Putamen (tissue), 1 donor: Measurements from ENCODE around the gene KLHL22.
"Not testable (repeated sequence)": the region's sequence is repeated elsewhere in the genome, so short reads cannot be mapped to it uniquely, and the experiment has no call there.

Source experiments
- DNase-seq: peaks from one replicate; pipeline ENCODE4 v3.0.0-alpha.2; 2016; ENCODE audit warnings: low spot score

KLHL22 gene, protein sequence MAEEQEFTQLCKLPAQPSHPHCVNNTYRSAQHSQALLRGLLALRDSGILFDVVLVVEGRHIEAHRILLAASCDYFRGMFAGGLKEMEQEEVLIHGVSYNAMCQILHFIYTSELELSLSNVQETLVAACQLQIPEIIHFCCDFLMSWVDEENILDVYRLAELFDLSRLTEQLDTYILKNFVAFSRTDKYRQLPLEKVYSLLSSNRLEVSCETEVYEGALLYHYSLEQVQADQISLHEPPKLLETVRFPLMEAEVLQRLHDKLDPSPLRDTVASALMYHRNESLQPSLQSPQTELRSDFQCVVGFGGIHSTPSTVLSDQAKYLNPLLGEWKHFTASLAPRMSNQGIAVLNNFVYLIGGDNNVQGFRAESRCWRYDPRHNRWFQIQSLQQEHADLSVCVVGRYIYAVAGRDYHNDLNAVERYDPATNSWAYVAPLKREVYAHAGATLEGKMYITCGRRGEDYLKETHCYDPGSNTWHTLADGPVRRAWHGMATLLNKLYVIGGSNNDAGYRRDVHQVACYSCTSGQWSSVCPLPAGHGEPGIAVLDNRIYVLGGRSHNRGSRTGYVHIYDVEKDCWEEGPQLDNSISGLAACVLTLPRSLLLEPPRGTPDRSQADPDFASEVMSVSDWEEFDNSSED

DNA sequence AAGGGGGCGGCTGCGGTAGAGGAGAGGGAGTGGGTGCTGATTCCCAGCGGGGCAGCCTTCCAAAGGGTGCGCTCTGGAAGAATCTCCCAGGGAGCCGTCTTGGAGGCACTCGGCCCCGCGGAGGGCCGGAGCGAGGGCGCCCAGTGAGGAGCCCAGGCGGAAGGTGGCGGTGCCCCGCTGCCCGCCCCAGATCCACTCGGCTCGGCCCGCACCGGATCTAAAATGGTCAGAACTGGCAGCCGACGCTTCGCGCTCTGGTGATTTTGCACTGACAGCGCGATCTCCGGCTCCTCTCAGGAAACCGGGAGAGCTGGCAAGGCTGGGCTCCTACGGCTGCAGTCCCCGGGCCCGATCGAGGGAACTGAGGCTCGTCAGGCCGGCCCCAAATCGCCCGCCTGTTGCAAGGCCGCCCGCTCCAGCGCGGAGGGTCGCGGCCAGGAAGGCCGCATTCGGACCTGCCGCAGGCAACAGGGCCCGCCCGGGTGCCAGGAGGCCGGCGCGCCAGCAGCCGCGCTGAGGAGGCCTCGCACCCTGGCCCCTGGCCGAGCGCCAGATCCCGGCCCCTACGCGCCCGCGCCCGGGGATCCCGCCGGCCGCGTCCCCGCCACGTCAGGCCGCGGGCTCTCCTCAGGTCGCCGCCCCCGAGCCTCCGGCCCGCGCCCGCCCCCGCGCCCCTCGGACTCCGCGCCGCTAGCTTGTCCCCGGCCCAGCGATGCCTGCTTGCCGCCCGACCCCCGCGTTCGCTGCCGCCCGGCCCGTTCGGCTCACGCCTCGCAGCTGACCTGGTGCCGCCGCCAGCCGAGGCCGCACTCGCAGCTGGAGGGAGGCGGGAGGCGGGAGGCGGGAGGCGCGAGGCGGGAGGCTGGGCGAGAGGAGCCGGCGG, at the start of gene KLHL22:
TSS of gene KLHL22 (minus strand) at position 818 of the 883 bp plus-strand sequence. CDS start 6,584 bp downstream, outside the sequence.
- peak; percentile 37 for DNase-seq

DNA sequence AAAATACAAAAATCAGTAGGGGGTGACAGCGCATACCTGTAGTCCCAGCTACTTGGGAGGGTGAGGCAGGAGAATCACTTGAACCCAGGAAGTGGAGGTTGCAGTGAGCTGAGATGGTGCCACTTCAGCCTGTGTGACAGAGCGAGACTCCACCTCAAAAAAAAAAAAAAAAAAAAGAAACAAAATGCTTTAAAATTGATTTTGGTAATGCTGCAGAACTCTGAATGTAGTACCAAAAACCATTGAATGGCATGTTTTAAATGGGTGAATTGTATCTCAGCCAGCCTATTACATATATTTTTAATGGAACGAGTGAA, 49.7 kb upstream of the KLHL22 start:
- DNase-seq, result not testable (repeated sequence)

DNA sequence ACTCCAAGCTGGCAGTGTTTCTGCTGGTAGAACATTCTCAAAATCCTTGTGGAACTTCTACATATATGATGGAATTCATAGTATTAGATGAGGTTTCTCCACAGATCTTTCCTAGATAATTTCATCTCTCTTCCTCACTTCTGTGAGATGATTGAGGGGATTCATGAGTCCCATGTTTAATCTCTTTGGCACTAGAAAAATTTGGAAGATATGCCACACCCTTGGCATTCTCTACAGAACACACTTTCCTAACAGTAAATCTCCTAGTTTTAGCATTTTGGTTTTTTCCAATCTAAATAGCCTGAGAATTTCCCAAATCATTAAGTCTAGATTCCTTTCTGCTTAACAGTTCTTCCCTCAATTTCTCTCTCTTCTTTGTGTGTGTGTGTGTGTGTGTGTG, 47.1 kb upstream of the KLHL22 start:
- no peak for DNase-seq

GRCh38 chr22:20542055-20542454, 46.5 kb upstream of the KLHL22 start:
- DNase-seq, result no peak

GRCh38 chr22:20538875-20539274, 43.3 kb upstream of the KLHL22 start:
- not testable (repeated sequence) for DNase-seq

DNA sequence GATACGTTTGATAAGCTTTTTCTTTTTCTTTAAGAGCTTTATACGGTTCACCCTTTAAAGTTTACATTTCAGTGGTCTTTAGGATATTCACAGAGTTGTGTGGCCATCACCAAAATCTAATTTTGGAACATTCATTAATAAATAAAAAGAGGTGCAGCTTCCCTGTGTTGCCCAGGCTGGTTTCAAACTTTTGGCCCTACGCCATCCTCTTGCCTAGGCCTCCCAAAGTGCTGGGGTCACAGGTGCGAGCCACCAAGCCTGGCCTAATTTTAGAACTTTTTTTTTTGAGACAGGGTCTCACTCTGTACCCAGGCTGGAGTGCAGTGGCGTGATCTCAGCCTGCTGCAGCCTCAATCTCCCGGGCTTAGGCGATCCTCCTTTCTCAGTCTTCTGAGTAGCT, 42.4 kb upstream of the KLHL22 start:
- no peak for DNase-seq

DNA sequence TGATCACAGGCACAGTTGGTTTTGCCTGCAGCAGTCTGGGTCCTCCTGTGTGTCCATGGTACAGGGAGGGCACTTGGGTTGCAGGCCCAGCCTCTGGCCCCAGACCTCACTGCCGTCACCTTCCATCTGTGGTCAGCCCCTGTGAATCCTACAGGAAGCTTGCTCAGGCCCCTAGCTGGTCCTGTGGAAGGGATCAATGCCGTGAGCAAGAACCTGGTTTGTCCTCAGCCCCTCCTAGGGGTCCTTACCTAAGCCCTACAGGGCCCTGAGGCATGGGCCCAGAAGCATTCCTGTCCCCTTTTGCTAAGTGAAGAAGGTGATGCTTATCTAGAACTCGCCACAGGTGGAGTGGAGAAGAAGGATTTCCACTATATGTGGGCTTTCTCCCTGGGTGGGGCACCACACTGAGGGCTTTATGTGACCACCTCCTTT, 41.7 kb upstream of the KLHL22 start:
- no peak for DNase-seq

DNA sequence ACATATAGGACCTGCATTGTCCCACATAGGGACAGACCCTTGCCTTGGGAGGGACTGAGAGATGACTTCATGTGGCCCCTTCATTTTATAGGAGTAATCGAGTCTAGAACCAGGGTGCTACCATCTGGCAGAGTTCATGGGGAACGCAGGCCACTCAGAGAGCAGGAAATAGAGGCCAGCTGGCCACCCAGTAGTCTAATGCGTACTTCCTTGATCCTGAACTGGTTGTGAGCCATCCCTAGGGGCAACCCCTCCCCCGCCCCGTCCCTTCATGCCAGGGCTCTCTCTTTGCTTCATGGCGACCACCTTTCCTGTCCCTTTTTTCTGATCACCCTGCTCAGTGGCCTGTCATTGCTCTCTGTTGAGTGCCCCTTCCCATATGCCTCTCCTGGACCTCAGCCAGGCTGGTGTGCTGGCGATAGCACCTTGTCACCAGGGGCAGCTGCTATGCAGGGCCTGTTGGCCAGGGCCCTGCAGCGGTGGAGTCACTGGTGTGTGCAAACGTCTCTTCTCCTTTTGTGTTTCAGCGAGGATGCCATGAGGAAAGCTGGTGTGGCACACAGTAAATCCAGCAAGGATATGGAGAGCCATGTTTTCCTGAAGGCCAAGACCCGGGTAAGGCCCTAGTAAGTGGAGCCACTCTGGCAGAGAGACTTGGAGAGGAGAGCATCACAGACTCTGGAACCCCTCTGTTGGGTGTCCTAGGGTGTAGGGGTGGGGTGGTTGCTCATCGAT, 41.2 kb upstream of the KLHL22 start:
- no peak for DNase-seq

DNA sequence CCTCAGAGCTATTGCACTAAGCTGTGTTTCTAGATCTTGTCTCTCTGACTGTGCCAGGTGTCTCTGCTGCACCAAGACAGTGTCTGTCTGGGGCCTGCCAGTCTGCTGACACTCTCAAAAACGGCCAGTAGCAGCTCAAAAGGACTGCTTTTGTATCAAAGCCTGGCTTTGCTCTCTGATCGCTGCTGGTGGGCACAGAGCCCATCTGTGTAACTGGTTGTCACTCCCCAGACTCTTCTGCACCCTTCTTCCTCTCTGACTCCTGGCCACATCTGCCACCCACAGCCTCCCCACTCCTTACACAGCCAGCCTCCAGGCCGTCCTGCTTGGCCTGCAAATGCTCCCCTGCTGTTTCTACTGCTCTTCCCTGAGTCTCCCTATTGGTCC, 38.3 kb upstream of the KLHL22 start:
- DNase-seq, result peak; percentile 39

GRCh38 chr22:20533095-20533878, 37.7 kb upstream of the KLHL22 start:
- no peak for DNase-seq

GRCh38 chr22:20532256-20532993, 36.8 kb upstream of the KLHL22 start:
- no peak for DNase-seq

DNA sequence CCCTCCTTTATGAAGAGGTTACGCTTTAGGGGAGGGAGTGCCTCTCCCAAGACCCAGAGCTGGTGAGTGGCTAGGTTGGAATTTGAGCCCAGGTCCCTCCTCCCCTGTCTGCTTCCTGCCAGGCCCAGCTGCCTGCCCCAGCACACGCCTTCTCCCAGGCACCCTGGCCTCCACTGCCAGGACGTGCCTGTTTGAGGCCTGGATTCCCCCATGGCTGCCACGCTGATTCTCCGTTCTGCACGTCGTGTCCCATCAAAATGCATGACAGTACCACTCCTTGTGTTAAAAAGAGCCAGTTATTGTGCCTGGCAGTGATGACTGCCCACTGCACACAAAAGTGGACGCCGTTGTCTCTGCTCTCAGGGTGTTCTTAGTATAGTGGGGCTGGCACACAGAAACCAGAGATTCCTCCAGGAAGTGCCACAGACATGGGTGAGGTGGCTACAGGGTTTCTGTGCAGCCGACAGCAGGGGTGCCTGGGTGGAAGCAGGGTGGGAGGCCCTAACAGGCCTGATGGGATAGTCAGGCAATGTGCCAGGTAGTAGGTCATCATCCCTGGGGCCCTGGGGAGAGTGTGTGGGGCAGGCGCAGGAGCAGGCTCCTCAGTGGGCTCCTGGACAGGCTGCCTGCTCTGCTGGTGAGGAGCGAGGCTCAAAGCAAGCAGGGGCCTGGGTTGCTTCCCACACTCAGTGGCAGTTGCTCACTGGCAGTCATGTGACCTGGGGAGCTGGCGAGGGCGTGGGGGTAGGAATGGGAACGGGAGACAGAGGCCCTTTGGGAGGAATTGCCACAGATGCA, 36.0 kb upstream of the KLHL22 start:
- peak; percentile 68 for DNase-seq

DNA sequence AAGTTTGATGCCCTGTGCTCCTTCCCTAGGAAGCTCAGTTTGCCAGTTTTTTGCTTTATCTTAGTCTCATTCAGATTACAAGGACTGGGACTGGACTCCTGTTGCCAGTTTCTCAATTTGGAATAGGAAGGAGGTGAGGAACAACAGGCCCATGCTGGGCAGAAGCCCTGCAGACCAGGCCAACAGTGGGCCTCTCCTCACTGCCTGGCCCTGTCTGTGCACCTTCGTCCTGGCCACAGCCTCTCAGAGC, 35.5 kb upstream of the KLHL22 start:
- no peak for DNase-seq

DNA sequence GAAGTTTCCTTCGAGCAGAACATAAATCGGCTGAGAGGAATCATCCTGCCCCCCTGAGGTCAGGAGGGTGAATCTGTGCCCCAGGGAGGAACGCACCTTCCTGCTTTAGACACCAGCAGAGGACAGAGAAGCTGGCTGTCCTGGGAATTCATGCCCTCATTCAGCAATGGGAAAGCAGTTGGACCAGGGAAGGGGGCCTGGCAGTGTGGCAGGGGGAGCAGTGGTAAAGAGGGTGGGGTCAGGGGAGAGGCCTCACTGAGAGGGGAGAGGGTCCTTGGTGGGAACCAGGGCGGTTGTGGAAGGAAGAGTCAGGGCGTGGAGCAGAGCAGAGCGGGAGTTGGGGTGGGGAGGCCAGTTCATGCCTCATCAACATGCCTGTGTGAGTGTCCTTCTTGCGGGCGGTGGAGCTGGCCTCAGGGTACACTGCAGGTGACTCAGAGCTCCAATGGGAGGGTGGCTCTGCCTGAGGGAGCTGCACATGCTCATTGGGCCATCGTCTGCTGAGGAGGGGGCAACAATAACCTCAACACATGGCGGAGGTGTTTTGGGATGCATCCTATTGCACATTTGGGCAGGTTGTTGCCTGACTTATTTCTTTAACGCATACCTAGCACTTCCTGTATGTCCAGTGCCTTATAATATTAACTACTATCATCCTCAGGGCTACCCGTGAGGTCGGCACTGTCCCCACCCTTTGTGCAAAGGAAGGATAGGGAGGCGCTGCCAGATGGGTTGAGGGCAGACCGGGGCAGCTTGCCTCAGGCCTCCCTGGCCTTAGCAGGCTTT, 35.0 kb upstream of the KLHL22 start:
- no peak for DNase-seq

DNA sequence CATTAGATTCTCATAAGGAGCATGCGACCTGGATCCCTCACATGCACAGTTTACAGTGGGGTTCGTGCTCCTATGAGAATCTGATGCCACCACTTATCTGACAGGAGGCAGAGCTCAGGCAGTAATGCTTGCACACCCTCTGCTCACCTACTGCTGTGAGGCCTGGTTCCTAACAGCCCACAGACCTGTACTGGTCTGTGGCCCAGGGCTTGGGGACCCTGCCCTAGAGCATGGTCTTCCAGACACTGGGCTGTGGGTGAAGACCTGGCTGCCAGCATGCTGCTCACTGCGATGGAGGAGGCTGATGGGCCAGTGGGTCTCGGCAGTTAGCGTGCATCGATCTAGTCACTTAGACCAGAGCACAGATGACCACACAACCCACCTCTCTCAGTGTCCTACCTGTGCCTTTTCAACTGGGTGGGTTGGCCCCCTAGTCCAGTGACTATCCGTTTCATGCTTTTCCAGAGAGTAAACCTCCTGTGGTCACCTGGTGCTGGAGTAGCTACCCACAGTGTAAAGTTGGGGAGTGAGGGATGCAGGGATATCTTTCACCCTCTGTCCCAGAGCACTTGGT, 32.9 kb upstream of the KLHL22 start:
- DNase-seq, result no peak

DNA sequence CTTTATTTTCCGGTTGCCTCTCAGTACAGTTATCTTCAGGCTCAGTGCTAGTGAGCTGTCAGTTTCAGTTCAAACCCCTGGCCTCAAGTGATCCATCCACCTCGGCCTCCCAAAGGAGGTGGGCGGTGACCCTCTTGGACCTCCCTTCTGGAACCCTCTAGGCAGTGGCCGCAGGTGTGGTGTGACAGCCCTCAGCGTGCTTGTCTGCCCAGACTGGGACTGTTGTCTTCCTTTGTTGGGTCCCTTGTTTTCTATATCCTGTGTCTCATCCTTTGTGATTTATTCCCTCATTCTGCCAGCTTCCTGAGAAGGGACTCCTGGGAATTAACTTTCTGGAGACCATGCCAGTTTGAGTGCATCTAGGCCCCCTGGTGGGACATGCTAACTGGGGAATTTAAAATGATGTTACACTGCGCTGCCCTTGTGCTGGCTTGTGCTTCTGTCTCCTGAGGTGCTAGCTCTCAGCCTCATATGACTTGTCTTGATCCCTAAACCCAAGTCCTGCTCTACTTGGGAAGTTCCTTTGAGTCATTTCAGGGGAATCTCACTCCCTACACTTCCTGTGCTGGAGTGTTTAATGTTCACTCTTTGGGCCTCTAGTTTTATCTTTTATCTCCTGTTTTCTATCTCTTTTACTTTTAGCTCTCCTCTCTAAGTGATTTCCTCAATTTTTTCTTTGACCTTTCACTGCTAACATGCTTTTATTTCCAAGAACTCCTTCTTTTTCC, 31.2 kb upstream of the KLHL22 start:
- no peak for DNase-seq

- no peak for DNase-seq
Measured at GRCh38 chr22:20526305-20526627, 30.7 kb upstream of the KLHL22 start.

GRCh38 chr22:20525048-20525447, 29.5 kb upstream of the KLHL22 start:
- no peak for DNase-seq
